Activated CD4-positive, CD25-positive, alpha-beta regulatory T cell treated with anti-CD3 and anti-CD28 coated beads, Interleukin-2, amount 50 U/mL, for 24 hours (primary cell): Measurements from ENCODE around the gene SSBP3.
"Not testable (repeated sequence)": the region's sequence is repeated elsewhere in the genome, so short reads cannot be mapped to it uniquely, and the experiment has no call there.

Experiments
- ATAC-seq, 2 donors: fragments of 150-1000 bp; cut with Tn5 transposase; one replicate each; pipeline ENCODE4 v1.10.0; 2021; ENCODE audit warnings: mild to moderate bottlenecking in 1 of 2, moderate library complexity in 1 of 2

Gene SSBP3

GRCh38 chr1:54347955-54348699 is 58.1 kb downstream of the SSBP3 start:
- ATAC-seq = no peak

DNA sequence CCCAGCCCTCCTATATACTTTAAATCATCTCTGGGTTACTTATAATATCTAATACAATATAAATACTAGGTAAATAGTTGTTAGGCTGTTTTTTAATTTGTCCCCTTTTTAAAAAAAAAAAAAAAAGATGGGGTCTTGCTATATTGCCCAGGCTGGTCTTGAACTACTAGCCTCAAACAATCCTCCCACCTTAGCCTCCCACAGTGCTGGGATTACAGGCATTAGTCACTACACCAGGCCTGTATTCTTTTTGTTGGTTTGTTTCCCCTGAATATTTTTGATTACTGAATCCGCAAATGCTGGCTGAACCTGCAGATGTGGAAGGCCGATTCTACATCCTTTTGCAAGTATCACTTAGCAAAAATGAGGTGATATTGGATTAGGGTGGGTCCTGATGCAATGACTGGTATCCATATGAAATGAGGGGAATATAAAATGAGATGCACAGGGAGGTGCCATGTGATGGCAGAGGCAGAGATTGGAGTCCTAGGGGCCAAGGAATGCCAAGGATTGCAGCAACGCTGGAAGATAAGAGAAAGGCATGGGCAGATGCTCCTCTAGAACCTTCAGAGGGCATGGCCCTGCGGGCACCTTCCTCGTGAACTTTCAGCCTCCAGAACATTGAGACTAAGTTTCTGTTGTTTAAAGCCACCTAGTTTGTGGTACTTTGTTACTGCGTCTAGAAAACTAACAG is 58.8 kb downstream of the SSBP3 start:
- no peak for ATAC-seq

GRCh38 chr1:54345548-54345947 is 60.6 kb downstream of the SSBP3 start:
- ATAC-seq = not testable (repeated sequence)

- ATAC-seq = no peak
These were observed 61.1 kb downstream of the SSBP3 start for GRCh38 chr1:54345116-54345515.

GRCh38 chr1:54342742-54343687 is 63.2 kb downstream of the SSBP3 start:
- no peak for ATAC-seq

DNA sequence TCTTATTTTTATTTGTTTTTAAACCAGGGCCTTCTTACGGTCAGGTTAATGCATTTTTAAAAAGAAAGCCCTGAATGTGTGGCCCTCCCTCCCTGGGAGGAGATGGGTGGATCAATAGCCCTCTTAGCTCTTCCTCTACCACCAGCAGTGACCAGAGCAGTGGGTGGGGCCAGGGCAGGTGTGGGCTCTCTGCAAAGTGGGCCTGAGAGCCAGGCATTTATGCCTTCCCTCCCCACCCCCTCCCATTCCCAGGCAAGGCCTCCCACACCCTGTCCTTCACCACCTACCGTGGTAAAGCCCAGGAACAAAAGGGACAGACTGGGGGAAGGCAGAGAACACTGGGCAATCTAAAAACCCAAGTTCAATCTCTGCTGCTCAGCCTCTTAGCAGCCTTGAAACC is 63.9 kb downstream of the SSBP3 start:
- no peak for ATAC-seq

DNA sequence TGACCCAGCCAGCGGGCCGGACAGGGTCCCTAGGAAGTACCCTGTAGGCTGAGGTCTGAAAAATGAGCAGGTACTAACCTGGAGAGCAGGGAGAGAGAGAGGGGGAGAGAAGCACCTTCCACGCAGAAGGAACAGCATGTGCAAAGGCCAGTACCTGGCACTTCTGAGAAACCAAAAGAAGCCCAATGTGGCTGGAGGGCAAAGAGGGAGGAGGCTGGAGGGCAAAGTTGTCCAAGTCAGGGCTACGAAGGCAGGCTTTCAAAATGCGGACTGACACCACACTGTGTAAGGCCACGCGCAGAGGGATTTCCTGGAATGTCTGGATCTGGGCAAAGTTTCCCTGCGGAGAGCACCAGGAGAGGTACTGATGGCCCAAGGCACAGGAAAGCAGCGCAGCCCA is 64.4 kb downstream of the SSBP3 start:
- ATAC-seq = no peak

GRCh38 chr1:54340878-54341277 is 65.3 kb downstream of the SSBP3 start:
- ATAC-seq = no peak

DNA sequence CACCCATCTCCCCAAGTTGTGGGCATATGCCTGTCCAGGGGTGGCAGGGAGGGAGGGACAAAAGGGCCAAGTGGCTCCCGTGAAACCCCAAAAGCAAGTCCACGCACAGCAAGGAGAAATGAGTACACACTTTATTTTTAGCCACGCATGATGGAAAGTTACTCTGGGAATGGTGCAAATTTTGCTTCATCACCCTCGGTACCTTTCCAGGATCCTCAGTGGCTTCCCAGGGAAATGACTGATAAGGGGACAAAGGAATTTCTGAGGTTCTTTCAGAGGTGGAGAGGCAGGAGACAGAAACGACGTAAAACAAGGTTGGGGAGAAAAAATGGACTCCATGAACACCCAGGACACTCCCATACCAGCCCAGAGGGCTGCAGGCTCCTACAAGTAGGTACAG is 65.8 kb downstream of the SSBP3 start:
- no peak for ATAC-seq

DNA sequence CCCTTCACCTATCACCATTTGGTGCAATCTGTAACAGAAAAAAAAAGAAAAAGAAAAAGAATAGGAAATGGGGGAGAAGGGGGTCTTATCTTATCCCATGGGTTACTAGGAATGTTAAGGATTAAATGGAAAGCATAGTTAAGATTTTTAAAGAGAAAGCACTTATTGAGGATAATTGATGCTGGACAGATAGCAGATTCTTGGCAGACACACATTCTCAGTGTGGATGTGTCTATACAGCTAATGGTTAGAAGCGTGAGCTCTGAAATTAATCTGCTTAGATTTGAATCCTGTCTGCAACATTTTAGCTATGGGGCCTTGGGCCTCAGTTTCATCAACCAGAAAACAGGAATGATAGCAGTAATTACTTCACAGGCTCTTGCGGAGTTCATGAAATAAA is 67.1 kb downstream of the SSBP3 start:
- ATAC-seq = no peak

DNA sequence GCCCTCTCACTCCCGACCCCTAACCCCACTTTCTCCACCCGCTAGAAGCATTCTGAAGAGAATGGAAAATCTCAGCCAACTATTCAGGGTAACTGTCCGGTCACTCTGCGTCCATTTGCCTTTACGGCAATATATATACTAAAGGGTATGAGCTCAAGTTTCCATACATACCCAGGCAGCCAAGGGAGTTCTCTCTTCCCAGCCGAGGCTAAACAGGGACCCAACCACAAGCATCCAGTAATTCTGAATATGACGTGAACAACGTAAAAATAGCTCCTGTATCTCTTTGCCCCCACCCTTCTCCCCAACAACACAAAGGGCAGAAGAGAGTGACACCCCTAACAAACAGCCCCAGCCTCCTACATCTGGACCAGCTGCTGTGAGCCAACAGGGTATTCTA is 67.7 kb downstream of the SSBP3 start:
- no peak for ATAC-seq

- ATAC-seq = no peak
These were observed 68.3 kb downstream of the SSBP3 start for GRCh38 chr1:54337928-54338327.

DNA sequence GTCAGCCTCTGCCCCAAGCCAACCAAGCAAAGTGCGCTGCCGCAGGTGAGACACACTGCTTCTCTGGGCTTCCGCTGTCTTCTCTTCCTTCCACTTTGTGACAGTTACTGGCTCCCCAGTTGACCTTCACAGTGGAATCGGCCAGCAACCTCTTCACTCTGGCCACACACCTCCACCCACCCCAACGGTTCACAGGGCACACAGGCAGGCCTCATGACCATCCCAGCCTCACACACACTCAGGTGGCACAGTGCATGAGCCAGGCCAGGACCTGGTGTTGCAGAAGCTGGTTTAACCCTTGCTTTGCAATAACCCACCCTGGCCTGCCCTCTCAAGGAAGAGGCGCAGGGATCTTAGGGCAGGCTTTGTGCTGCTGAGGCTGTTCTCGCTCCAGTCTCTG is 69.2 kb downstream of the SSBP3 start:
- ATAC-seq = no peak

GRCh38 chr1:54336116-54336515 is 70.1 kb downstream of the SSBP3 start:
- ATAC-seq = no peak

DNA sequence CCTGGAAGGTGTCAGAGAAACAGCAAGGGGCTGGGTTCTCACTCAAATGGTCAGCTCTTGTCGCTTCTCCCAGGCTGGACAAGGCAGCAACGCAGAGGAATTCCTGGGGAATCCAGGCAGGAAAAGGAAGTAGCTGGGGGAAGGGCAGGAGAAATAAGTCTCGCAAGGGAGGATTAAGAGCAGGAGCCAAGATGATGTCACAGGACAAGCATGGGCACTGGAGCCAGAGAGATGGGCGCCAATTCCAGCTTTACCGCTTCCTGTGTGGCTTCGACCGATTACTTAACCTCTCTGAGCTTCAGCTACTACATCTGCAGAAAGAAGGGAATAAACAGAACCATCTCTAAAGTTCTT is 70.5 kb downstream of the SSBP3 start:
- ATAC-seq = no peak

GRCh38 chr1:54335011-54335754 is 71.0 kb downstream of the SSBP3 start:
- no peak for ATAC-seq

DNA sequence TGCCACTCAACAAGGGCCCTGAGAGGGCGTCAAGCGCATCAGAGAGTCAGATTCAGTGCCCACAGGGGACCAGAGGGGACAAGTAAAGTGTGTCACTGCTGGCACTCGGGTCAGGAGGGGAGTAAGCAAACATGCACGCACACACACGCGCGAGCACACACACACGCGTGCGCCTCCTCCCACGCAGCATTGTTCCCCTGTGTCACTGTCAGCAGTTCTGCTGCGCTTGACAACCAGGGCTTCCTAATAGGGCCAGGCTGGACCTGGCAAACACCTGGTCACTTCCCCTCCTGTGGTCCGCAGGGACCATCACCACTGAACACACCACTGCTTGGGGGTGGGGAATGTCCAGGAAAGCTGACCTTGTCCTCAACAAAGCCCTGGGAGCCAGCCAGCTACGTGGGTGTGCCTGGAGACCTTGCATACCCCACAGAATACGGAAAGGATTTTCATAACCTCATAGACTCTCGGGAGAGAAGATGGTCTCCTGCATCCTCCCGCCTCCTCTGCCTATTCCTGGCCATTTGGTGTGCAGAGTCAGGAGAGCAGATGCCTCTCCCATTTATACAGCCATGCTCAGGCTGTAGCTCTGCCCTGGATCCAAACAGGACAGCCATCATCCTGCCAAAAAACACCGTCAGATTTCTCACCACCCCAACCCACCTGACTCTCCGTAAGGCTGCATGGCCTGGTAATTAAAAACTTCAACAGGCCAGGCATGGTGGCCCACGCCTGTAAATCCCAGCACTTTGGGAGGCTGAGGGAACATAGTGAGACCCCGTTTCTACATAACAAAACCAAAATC is 73.2 kb downstream of the SSBP3 start:
- no peak for ATAC-seq

DNA sequence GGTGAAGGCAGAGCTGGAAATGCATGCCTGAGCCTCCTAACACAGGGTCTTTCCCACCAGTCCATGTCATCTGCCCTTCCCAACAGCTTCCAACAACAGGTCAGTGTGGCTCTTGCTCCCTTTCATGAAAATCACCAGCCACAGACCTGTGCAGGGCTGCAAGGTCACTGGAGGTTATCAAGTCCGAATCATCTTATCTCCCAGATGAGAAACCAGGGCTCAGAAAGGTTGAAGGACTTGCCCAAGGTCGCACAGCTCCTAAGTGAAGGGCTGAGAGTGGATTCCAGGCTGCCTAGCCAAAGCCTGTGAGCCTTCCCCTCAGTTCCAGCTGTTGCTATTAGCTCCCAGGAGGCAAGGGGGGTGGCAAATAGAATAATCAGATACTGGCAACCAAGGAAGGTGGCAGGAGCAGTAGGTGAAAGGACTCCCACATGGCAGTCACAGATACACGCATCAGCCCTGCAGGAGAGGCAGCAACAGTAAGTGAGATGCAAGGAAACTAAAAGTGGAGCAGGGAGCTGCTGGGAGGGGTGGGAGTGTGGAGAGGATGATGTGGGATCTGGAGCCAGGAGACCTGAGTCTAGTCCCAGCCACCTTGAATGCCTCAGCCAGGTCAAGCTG is 74.2 kb downstream of the SSBP3 start:
- no peak for ATAC-seq

DNA sequence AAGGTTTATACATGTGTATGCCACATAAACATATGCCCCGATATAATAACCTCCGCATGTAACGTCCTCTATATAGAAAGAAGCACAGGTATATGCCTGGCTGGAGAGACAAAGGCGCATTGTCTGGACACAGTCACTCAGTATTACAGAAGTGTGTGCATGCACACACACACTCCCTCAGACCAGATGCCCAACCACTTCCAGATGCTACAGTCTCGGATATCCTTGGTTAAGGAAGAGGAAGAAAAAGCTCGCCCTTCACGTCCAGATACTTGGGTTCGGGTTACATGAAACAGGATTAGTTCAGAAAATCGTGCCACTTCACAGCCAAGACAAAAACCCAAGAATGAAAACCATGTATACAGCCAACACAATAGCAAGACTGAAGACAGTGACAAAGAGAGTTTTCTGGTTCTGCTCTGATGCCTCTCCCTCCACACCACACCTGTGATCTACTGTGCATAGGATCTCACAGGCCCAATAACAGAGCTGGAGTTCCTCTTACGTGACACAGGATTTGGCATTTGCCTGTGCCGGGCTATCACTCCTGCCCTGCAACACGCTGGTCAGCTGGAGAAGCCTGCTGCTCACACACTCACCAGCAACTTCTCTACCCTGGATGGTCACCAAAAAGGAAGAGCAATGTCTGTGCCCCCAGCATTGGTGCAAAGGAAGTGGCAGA is 75.0 kb downstream of the SSBP3 start:
- ATAC-seq = no peak

DNA sequence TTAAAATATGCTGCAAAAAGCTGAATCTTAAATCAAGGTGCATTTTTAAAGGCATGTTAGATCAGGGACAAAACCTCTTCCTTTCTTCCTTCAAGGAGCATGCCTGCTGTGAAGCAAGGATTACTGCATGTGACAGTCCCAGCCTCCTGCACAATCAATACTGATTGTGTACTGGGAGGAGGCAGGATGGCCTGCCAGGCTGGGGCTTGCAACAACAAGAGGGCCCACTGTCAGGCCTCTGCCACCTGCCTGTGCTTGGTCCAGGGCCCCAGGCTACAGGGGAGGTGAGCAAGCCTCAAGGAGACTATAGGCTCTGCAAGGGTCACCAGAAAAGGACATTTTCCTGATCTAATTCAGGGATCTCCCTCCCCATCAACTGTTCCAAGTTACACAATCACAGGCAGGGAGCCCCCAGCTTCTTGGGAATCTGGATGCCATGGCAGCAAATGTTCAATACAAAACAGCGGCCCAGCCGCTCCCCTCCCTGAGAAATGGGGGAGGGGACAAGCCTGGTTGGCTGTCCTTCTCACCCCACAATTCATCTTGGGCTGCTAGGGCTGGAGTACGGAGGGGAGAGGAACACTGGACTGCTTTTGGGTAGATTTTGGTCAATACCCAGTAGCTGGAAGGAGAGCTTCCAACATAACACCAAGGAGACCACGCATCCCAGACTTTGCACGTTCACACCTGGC is 76.7 kb downstream of the SSBP3 start:
- ATAC-seq = no peak
